Kidney epithelial cell (primary cell): Measurements from ENCODE around the gene MAST2. TPM values are rescaled to one million over a fixed set of nuclear protein-coding genes. Genes with fewer than 3 reads are reported as not detected.
A peak's percentile ranks its signal among the peaks of the same experiment; 100 is the strongest.

ENCODE experiments used
- DNase-seq: peaks from one replicate; pipeline ENCODE4 v3.0.0-alpha.2; 2010; ENCODE audit warnings: low read depth
- H3K27me3 ChIP-seq: 2 replicates; pipeline ENCODE4 v1.6.0; 2011; ENCODE audit warnings: low read length; ENCODE audit not compliant: control insufficient read depth, insufficient read depth
- H3K36me3 ChIP-seq: 2 replicates; pipeline ENCODE4 v1.5.1; 2011; ENCODE audit warnings: low read length; ENCODE audit not compliant: control insufficient read depth, insufficient read depth
- H3K4me3 ChIP-seq: 2 replicates; pipeline ENCODE4 v1.5.1; 2011; ENCODE audit warnings: low read depth, mild to moderate bottlenecking, control low read depth, low read length
- total RNA-seq: library from RNA; depleted of rRNA; stranded (reverse); fragments of >200 nt; gene quantifications from 2 replicates; pipeline ENCODE4 v1.2.3, GENCODE V29; 2015
- TF ChIP-seq, protein P1 (sequence below): IDR thresholded peaks from 2 replicates; pipeline ENCODE4 v1.5.1; 2011; ENCODE audit warnings: mild to moderate bottlenecking, moderate library complexity, low read length, control low read depth, inconsistent platforms; ENCODE audit not compliant: insufficient read depth, poor library complexity, severe bottlenecking

Gene MAST2
- total RNA-seq, 1 donor from 2014 or later = 26.6 TPM

DNA sequence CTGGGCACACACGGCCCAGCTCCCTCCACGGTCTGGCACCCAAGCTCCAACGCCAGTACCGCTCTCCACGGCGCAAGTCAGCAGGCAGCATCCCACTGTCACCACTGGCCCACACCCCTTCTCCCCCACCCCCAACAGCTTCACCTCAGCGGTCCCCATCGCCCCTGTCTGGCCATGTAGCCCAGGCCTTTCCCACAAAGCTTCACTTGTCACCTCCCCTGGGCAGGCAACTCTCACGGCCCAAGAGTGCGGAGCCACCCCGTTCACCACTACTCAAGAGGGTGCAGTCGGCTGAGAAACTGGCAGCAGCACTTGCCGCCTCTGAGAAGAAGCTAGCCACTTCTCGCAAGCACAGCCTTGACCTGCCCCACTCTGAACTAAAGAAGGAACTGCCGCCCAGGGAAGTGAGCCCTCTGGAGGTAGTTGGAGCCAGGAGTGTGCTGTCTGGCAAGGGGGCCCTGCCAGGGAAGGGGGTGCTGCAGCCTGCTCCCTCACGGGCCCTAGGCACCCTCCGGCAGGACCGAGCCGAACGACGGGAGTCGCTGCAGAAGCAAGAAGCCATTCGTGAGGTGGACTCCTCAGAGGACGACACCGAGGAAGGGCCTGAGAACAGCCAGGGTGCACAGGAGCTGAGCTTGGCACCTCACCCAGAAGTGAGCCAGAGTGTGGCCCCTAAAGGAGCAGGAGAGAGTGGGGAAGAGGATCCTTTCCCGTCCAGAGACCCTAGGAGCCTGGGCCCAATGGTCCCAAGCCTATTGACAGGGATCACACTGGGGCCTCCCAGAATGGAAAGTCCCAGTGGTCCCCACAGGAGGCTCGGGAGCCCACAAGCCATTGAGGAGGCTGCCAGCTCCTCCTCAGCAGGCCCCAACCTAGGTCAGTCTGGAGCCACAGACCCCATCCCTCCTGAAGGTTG, 231.4 kb downstream of the MAST2 start:
- no peaks in the 10 kb centered on the region for H3K27me3 ChIP-seq
- no peaks in the 10 kb centered on the region for H3K36me3 ChIP-seq
- no peak for DNase-seq
- H3K4me3 ChIP-seq = no peak overlapping the region
- TF ChIP-seq, protein P1, sequence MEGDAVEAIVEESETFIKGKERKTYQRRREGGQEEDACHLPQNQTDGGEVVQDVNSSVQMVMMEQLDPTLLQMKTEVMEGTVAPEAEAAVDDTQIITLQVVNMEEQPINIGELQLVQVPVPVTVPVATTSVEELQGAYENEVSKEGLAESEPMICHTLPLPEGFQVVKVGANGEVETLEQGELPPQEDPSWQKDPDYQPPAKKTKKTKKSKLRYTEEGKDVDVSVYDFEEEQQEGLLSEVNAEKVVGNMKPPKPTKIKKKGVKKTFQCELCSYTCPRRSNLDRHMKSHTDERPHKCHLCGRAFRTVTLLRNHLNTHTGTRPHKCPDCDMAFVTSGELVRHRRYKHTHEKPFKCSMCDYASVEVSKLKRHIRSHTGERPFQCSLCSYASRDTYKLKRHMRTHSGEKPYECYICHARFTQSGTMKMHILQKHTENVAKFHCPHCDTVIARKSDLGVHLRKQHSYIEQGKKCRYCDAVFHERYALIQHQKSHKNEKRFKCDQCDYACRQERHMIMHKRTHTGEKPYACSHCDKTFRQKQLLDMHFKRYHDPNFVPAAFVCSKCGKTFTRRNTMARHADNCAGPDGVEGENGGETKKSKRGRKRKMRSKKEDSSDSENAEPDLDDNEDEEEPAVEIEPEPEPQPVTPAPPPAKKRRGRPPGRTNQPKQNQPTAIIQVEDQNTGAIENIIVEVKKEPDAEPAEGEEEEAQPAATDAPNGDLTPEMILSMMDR = no peak

DNA sequence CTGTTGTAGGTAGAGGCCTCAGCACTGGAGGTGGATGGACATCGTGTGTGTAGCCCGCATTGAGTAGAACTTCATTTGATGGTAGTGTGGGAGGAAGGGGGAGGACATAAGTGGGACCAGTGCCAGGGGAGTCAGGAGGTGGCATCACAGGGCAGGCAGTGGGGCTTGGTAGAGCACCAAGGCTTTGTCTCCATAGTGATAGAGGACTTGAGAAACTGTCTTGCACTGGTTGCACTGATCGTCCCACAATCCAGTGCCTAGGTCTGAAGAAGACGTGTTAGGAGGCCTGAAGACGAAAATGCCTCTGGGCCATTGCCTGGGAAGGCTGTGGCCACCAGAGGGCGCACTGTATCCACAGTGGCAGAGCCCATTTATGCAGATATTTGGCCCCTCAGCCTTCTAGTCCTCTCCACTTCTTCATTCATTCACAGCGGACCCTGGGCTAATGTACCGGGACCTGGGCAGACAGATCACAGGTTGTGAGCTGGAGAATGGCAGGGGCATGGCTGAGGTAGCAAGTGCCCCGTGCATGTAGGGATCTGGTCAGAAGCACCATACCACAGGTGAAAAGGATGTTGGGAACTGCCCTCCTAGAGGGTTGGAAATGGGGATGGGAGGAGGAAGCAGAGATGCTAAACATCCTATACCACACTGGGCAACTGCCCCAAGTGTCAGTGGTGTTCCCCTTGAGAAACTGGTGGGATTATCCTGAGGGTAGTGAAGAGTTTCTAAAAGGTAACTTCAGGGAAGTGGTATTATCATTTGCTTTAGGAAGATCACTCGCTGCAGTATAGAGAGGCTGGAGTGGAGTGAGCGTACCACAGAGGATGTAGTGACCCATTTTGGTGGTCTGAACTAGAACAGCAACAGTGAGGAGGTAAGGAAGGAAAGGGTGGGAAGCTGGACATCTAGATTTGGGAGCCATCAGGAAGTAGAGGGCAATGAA, 233.8 kb downstream of the MAST2 start:
- Histone ChIP-seq H3K4me3 (no peak overlapping the region), H3K27me3 (no peaks in the 10 kb centered on the region), H3K36me3 (no peaks in the 10 kb centered on the region)
- peak; percentile 28 for DNase-seq
- TF ChIP-seq, protein P1 = peak; percentile 95

DNA sequence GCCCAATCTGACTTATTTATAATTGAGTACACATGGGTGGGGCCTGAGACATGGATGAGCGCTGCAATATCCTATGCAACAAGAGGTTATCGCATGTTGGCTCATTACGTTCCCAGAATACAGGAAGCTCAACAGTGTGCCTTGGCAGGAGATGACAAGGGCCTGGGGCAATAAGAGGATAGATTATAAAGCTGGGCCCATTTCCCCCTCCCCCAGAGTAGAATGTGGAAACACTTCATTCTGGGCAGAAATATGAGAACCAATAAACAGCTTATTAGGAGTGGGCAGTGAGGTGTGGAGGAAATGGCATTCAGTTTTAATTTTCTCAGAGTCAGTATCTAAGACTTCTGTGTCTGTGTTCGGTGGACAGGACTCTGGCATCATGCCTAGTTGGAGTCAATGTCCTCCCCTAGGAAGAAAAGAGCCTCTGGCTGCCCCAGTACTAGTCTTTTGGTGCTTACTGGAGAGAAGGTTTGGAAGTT, 236.2 kb downstream of the MAST2 start:
- H3K4me3 ChIP-seq = no peak overlapping the region
- DNase-seq = no peak
- H3K36me3 ChIP-seq = no peaks in the 10 kb centered on the region
- H3K27me3 ChIP-seq = no peaks in the 10 kb centered on the region
- TF ChIP-seq, protein P1 = no peak

DNA sequence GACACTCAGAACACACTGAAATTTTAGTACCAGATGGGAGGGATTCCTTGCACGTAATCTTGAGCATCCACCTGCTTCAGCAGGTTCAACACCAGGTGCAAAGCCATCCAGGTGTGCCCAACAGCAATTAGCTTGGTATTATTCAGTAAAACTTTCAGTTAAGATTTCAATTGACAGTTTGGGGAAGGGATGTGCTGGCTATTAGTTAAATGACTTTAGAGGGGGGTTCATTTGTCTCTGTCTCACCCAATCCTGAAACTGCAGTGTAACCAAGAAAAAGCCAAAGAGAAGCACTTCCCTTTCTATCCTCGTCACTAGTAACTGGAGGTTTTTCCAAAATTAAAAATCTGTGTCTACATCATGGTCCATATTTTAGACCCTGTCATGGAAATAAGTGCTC, 238.1 kb downstream of the MAST2 start:
- DNase-seq = no peak
- Histone ChIP-seq H3K27me3 (no peaks in the 10 kb centered on the region), H3K36me3 (no peaks in the 10 kb centered on the region), H3K4me3 (no peak overlapping the region)
- TF ChIP-seq, protein P1 = no peak

DNA sequence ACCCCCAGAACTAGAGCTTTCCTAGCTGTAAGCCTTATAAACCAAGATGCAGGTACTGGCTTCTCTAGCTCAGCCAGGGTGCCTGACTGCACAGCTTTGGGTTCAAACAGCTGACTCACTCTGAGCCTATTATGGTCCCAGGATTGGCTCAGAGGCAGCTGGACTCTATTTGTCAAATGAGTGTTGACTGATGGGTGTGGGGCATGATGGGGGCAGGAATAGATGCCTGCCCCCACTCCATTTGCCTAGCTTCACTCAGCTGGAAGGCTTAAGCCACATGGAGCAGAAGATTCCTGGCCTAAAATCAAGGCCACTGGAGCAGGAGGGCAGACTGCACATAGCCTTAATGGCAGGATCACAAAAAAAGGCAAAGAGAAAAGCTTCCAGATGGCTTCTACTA, 238.6 kb downstream of the MAST2 start:
- Histone ChIP-seq H3K27me3 (no peaks in the 10 kb centered on the region), H3K36me3 (no peaks in the 10 kb centered on the region), H3K4me3 (no peak overlapping the region)
- no peak for DNase-seq
- TF ChIP-seq, protein P1 = no peak
